ENCODE measurements around the gene MSL1.

The MSL1 gene

GRCh38 chr17:40108970-40109824 lies 12.6 kb upstream of the MSL1 start:
- no peaks in the 10 kb centered on the region for H3K9me2 ChIP-seq (replicated peaks; ENCODE audit: insufficient read depth, low read length)
- no peaks in the 10 kb centered on the region for H3K9me3 ChIP-seq (ENCODE audit: insufficient read depth, low read length)
- no peaks in the 10 kb centered on the region for H4K20me1 ChIP-seq (ENCODE audit: low read depth, low read length)
- no peaks in the 10 kb centered on the region for H3K79me2 ChIP-seq (ENCODE audit: insufficient read depth, low read length)
- no peak overlapping the region for H3K4me2 ChIP-seq (ENCODE audit: low read depth, low read length, poor library complexity, severe bottlenecking)
- H3K27ac ChIP-seq (ENCODE audit: low read depth, low read length) = no peak overlapping the region
- TF ChIP-seq EZH2phosphoT487 (conservative IDR thresholded peaks at IDR 0.05; ENCODE audit: low read length) (no peak), CTCF (IDR thresholded peaks at IDR 0.05; ENCODE audit: insufficient read depth, low read length, poor library complexity, severe bottlenecking) (no peak)
- H3K9ac ChIP-seq (ENCODE audit: low read length) = no peak overlapping the region
- H3K36me3 ChIP-seq (ENCODE audit: low read length) = no peaks in the 10 kb centered on the region
- H3K27me3 ChIP-seq (ENCODE audit: low read length) = no peaks in the 10 kb centered on the region
- H2AFZ ChIP-seq (ENCODE audit: low read depth, low read length, severe bottlenecking) = no peak overlapping the region
- H3K4me3 ChIP-seq (ENCODE audit: insufficient read depth, low read length, poor library complexity, severe bottlenecking) = no peak overlapping the region
- no peaks in the 10 kb centered on the region for H3F3A ChIP-seq (ENCODE audit: insufficient read depth)

- no peak overlapping the region for H3K4me2 ChIP-seq (ENCODE audit: low read depth, low read length, poor library complexity, severe bottlenecking)
These were observed 11.5 kb upstream of the MSL1 start for GRCh38 chr17:40110026-40110845.

More at GRCh38 chr17:40110026-40110845, 11.5 kb upstream of the MSL1 start:
- TF ChIP-seq EZH2phosphoT487 (conservative IDR thresholded peaks at IDR 0.05; ENCODE audit: low read length) (no peak), CTCF (IDR thresholded peaks at IDR 0.05; ENCODE audit: insufficient read depth, low read length, poor library complexity, severe bottlenecking) (no peak)
- Histone ChIP-seq H3K27ac (ENCODE audit: low read depth, low read length) (no peak overlapping the region), H3F3A (ENCODE audit: insufficient read depth) (no peaks in the 10 kb centered on the region), H3K36me3 (ENCODE audit: low read length) (no peaks in the 10 kb centered on the region), H3K27me3 (ENCODE audit: low read length) (no peaks in the 10 kb centered on the region), H3K4me3 (ENCODE audit: insufficient read depth, low read length, poor library complexity, severe bottlenecking) (no peak overlapping the region), H2AFZ (ENCODE audit: low read depth, low read length, severe bottlenecking) (no peak overlapping the region), H3K9ac (ENCODE audit: low read length) (no peak overlapping the region), H4K20me1 (ENCODE audit: low read depth, low read length) (no peaks in the 10 kb centered on the region), H3K9me3 (ENCODE audit: insufficient read depth, low read length) (no peaks in the 10 kb centered on the region), H3K79me2 (ENCODE audit: insufficient read depth, low read length) (no peaks in the 10 kb centered on the region), H3K9me2 (replicated peaks; ENCODE audit: insufficient read depth, low read length) (no peaks in the 10 kb centered on the region)

Data from SU-DHL-6 (cell line).